Measurements from ENCODE around the gene SLC2A4RG. TPM values are rescaled to one million over a fixed set of nuclear protein-coding genes. Genes with fewer than 3 reads are reported as not detected.

The SLC2A4RG gene
- total RNA-seq, 3 donors from 2014 or later = 44.9 to 65.0 (median 50.6) TPM

DNA sequence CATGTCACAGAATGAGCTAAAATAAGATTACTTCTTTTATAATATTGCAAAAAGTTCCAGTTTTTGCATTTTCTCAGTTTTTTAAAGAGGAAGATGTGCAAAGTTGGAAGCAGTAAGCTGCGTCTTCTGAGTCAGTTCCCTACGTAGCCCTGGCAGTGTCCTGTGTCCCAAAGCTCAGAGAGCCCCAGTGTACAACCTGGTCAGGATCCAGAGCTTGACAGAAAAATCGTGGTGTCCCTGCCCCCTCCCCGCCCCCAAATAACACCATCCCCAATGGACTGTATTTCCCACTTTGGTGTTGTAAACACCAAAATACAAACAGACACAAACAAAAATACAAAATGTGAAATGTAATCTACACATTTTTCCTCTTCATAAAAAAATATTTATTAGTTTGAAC lies 4.6 kb downstream of the SLC2A4RG start:
- peaks cover 10% of the 10 kb centered on the region for H3K4me1 ChIP-seq (ENCODE audit: low read depth)
- no peaks in the 10 kb centered on the region for H3K9me3 ChIP-seq
- TF ChIP-seq, protein P1, sequence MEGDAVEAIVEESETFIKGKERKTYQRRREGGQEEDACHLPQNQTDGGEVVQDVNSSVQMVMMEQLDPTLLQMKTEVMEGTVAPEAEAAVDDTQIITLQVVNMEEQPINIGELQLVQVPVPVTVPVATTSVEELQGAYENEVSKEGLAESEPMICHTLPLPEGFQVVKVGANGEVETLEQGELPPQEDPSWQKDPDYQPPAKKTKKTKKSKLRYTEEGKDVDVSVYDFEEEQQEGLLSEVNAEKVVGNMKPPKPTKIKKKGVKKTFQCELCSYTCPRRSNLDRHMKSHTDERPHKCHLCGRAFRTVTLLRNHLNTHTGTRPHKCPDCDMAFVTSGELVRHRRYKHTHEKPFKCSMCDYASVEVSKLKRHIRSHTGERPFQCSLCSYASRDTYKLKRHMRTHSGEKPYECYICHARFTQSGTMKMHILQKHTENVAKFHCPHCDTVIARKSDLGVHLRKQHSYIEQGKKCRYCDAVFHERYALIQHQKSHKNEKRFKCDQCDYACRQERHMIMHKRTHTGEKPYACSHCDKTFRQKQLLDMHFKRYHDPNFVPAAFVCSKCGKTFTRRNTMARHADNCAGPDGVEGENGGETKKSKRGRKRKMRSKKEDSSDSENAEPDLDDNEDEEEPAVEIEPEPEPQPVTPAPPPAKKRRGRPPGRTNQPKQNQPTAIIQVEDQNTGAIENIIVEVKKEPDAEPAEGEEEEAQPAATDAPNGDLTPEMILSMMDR (IDR thresholded peaks at IDR 0.05) = no peak
- ATAC-seq = no peak
- peaks cover 3% of the 10 kb centered on the region for H3K36me3 ChIP-seq (ENCODE audit: low read depth)
- DNase-seq = no peak
- intact Hi-C loops (cut with DNase I, micrococcal nuclease) = no loop called here
- H3K4me3 ChIP-seq = no peak overlapping the region

DNA sequence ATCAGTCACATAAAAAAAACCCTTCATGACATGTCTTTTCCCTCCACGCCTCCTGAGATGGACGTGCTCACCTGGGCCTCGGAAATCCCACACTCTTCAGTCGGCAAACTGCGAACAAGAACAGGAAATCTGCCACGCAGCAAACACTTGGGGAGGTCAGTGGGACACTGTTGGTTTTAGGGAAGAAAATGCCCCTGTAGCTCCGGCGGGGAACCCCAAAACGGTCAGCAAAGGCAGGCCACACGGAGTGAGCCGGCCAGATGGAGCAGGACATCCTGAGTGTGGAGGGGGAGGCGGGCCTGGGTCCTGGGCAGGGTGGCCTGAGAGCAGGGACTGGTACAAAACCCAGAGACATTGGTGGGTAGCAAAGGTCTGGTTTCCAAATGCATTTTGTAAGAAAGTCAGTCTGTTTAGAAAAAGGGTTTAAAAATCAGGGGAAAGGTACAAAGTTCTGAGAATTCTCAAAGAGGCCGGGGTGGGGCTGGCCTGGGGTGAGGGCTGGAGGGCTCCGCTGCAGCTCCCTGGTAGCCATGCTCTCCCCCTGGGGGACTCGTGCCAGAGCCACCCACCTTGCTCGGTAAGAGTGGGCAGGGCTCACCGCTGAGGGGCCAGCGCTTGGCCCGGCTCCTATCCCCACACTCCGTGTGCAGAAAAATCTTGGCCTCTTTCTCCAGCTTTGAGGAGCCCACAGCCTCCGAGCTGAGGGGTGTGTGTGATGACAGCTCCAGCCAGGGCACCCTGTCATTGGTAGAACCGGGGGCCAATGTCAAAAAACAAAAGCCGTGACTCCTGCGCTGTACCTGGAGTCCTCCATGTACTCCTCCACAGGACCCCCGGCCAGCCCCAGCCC lies 5.2 kb downstream of the SLC2A4RG start:
- TF ChIP-seq, protein P1 (IDR thresholded peaks at IDR 0.05) = no peak
- DNase-seq (peak in 1 of 3 donors; percentile 37), ATAC-seq (no peak)
- intact Hi-C loops (cut with DNase I, micrococcal nuclease) = no loop called here
- Histone ChIP-seq H3K4me1 (ENCODE audit: low read depth) (peaks cover 10% of the 10 kb centered on the region), H3K4me3 (no peak overlapping the region), H3K36me3 (ENCODE audit: low read depth) (peaks cover 3% of the 10 kb centered on the region), H3K9me3 (no peaks in the 10 kb centered on the region)

DNA sequence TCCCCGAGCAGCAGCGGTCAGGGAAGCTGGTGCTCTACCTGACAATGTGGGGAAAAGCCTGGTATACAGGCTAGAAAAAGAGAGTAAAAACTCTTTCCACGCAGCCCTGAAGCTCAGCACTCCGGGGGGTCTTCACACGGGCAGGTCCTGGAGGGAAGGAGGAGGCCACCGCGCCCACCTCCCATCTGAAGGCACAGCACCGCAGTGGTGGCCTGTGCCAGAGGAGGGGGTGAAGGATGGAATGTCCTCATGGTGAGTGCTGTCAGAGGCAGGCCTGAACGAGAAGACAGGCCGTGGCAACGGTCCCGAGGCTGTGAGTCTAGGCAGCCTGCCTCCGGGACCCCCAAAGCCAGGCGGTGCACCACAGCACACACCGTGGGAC lies 5.8 kb downstream of the SLC2A4RG start:
- intact Hi-C loops (cut with DNase I, micrococcal nuclease) = no loop called here
- H3K9me3 ChIP-seq = no peaks in the 10 kb centered on the region
- DNase-seq = peak in 1 of 3 donors; percentile 31
- no peak overlapping the region for H3K4me3 ChIP-seq
- H3K4me1 ChIP-seq (ENCODE audit: low read depth) = peaks cover 9% of the 10 kb centered on the region
- H3K36me3 ChIP-seq (ENCODE audit: low read depth) = peaks cover 3% of the 10 kb centered on the region
- TF ChIP-seq, protein P1 (IDR thresholded peaks at IDR 0.05) = no peak
- no peak for ATAC-seq

DNA sequence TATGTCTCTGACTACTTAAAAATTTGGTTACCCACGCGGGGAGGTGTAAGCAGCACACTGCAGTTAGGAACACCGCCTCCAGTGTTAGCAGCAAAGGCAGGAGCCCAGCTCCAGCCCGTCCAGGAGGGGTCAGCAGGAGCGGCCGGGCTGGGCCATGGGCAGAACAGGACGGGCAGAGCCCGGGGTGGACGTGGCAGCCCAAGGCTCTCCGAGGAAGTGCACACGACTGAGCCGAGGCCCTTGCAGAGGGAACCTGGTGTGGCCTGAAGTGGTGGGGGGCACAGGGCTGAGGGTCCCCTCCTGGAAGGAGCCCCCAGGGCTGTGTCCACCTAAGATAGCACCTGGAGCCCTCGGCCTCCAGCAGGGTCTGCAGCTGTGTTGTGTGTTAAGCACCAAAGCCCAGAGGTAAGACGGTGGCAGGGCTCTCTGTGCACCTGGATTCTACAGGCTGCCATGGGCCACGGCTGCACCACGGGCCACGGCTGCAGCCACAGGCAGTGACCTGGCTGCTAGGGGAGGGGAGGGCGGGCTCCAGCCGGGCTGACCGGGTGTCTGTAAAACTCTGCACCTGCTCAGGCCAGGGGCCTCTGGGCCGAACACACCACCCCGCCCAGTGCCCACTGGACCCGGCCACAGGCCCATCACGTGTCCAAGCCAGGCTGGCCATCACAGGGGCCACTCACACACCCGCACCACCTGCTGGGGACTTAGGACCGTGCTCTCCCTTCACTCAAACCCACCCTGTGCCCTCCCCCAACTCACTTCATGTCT lies 6.6 kb downstream of the SLC2A4RG start:
- ATAC-seq = no peak
- H3K9me3 ChIP-seq = no peaks in the 10 kb centered on the region
- TF ChIP-seq, protein P1 (IDR thresholded peaks at IDR 0.05) = no peak
- H3K4me1 ChIP-seq (ENCODE audit: low read depth) = peaks cover 3% of the 10 kb centered on the region
- no peak for DNase-seq
- H3K4me3 ChIP-seq = no peak overlapping the region
- H3K36me3 ChIP-seq (ENCODE audit: low read depth) = peaks cover 3% of the 10 kb centered on the region
- intact Hi-C loops (cut with DNase I, micrococcal nuclease) = no loop called here

DNA sequence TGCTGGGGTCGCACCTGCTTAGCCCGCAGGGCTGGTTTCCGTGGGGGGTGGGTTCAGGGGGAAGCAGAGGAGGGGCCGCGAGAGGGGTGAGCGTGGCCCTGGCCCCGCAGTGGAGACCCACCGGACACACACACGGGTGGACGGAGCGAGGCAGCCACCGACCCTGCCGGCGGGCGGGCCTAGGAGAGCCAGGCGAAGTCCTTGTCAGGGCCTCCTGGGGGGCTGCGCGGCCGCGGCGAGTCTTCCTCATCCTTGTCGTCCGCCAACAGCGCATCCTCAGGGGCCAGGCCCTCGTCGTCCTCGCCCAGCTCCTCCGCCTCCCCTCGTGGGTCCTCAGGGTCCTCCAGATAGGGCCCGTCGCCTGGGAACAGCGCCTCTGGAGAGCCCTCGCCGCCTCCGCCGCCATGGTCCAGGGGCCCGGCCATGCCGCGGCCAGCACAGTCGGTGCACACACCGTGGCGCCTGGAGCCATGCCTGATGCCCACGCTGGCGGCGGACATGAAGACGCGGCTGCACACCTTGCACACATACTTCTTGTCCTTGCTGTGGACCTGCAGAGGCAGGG lies 7.3 kb downstream of the SLC2A4RG start:
- Histone ChIP-seq H3K9me3 (no peaks in the 10 kb centered on the region), H3K36me3 (ENCODE audit: low read depth) (peaks cover 3% of the 10 kb centered on the region), H3K4me1 (ENCODE audit: low read depth) (no peaks in the 10 kb centered on the region), H3K4me3 (no peak overlapping the region)
- TF ChIP-seq, protein P1 (IDR thresholded peaks at IDR 0.05) = no peak
- DNase-seq (peak in 1 of 3 donors; percentile 54), ATAC-seq (no peak)
- intact Hi-C loops (cut with DNase I, micrococcal nuclease) = no loop called here
